Lung (tissue), 12 donors: ENCODE data around the gene CANT1. TPM values are rescaled to one million over a fixed set of nuclear protein-coding genes. Genes with fewer than 3 reads are reported as not detected.

Experiments
- ATAC-seq: fragments of 200-7000 bp; cut with Tn5 transposase; one replicate; pipeline ENCODE4 v1.9.1; 2020; ENCODE audit warnings: moderate number of reproducible peaks; ENCODE audit not compliant: insufficient read depth, low FRiP score
- DNase-seq, 3 donors: peaks; one replicate each; pipeline ENCODE4 v3.0.0-alpha.2; 2013 to 2017
- H3K27ac ChIP-seq, 2 donors: one replicate each; pipeline ENCODE4 v1.5.1; 2013; ENCODE audit warnings: mild to moderate bottlenecking in 2 of 2, moderate library complexity in 2 of 2, control low read depth in 1 of 2, inconsistent platforms in 1 of 2, low read depth in 1 of 2, low read length in 1 of 2
- H3K27me3 ChIP-seq, 3 donors: one replicate each; pipeline ENCODE4 v1.5.1; 2013; ENCODE audit warnings: low read length in 2 of 3; ENCODE audit not compliant: control insufficient read depth in 3 of 3, insufficient read depth in 3 of 3
- H3K36me3 ChIP-seq, 4 donors: one replicate each; pipeline ENCODE4 v1.5.1; 2013; ENCODE audit warnings: low read length in 4 of 4, mild to moderate bottlenecking in 1 of 4, moderate library complexity in 1 of 4; ENCODE audit not compliant: control insufficient read depth in 4 of 4, insufficient read depth in 4 of 4
- H3K4me1 ChIP-seq, 5 donors: one replicate each; pipeline ENCODE4 v1.5.1; 2013; ENCODE audit warnings: low read length in 5 of 5, mild to moderate bottlenecking in 2 of 5, moderate library complexity in 1 of 5; ENCODE audit not compliant: control insufficient read depth in 5 of 5, insufficient read depth in 5 of 5
- H3K4me3 ChIP-seq: one replicate; pipeline ENCODE4 v1.5.1; 2013; ENCODE audit warnings: mild to moderate bottlenecking, control low read depth, moderate library complexity
- H3K9ac ChIP-seq, 2 donors: one replicate each; pipeline ENCODE4 v1.5.1; 2013; ENCODE audit warnings: low read length in 2 of 2, control low read depth in 1 of 2; ENCODE audit not compliant: insufficient read depth in 1 of 2
- H3K9me3 ChIP-seq, 4 donors: one replicate each; pipeline ENCODE4 v1.5.1; 2013; ENCODE audit warnings: low read length in 3 of 4, mild to moderate bottlenecking in 1 of 4, moderate library complexity in 1 of 4; ENCODE audit not compliant: control insufficient read depth in 4 of 4, insufficient read depth in 3 of 4
- CTCF ChIP-seq: IDR thresholded peaks from 2 replicates; pipeline ENCODE4 v1.5.1; 2012; ENCODE audit warnings: mild to moderate bottlenecking; ENCODE audit errors: control extremely low read depth, extremely low read depth
- WGBS, 2 donors: extraction: QIAGEN DNeasy Blood & Tissue Kit; methylation state at CpG; one replicate each; pipeline ENCODE4 v1.1.7; 2013; 5-methylcytosine and 5-hydroxymethylcytosine counted together
- polyA plus RNA-seq, 2 donors: library from polyadenylated mRNA; stranded (reverse); fragments of 200-250 nt; gene quantifications; one replicate each; pipeline ENCODE4 v1.2.1, GENCODE V29; 2013
- total RNA-seq, 2 donors: library from RNA; depleted of rRNA in 1 of 2; stranded (reverse); fragments of >200 nt in 1 of 2; gene quantifications; one replicate each; pipeline ENCODE4 v1.2.1, GENCODE V29; 2014 to 2021
- donor health status: control.
- donor health status: control.
- donor health status: Bipolar disorder and iron deficiency.
- donor health status: healthy.
- donor health status: DM: yes; HTN: yes; CAD: no.

Gene CANT1
- total and polyA plus RNA-seq, 4 donors = 8.5 to 75.8 (median 48.7) TPM

- DNase-seq (no peak), ATAC-seq (no peak)
- Histone ChIP-seq H3K9me3 (no peaks in the 10 kb centered on the region), H3K4me1 (no peaks in the 10 kb centered on the region), H3K27ac (no peak overlapping the region), H3K36me3 (peaks cover 6 to 53% (median 31%) of the 10 kb centered on the region in 4 donors), H3K27me3 (no peaks in the 10 kb centered on the region), H3K4me3 (no peak overlapping the region), H3K9ac (no peak overlapping the region)
- TF ChIP-seq CTCF = no peak
- 74 to 75% methylated on average over 6 of the region's 6 CpGs for WGBS, 2 donors
Observed at GRCh38 chr17:78997881-78998280, 11.7 kb downstream of the CANT1 start.

- DNase-seq = no peak
- TF ChIP-seq CTCF = no peak
- H3K4me1 ChIP-seq = no peaks in the 10 kb centered on the region
- whole genome bisulfite sequencing, 2 donors = 96 to 97% methylated on average over 27 of the region's 27 CpGs
- no peak overlapping the region for H3K9ac ChIP-seq
- peaks cover 10 to 51% (median 34%) of the 10 kb centered on the region in 4 donors for H3K36me3 ChIP-seq
- no peak for ATAC-seq
- H3K9me3 ChIP-seq = no peaks in the 10 kb centered on the region
- H3K27me3 ChIP-seq = no peaks in the 10 kb centered on the region
- H3K4me3 ChIP-seq = no peak overlapping the region
- H3K27ac ChIP-seq = no peak overlapping the region
Observed at GRCh38 chr17:78997231-78997741, 12.3 kb downstream of the CANT1 start.

- Histone ChIP-seq H3K4me3 (no peak overlapping the region), H3K9ac (no peak overlapping the region), H3K9me3 (no peaks in the 10 kb centered on the region), H3K27ac (no peak overlapping the region), H3K4me1 (no peaks in the 10 kb centered on the region), H3K36me3 (peaks cover 11 to 55% (median 34%) of the 10 kb centered on the region in 4 donors), H3K27me3 (no peaks in the 10 kb centered on the region)
- 95 to 96% methylated on average over 16 of the region's 16 CpGs for WGBS, 2 donors
- ATAC-seq (no peak), DNase-seq (no peak)
- TF ChIP-seq CTCF = no peak
Observed at GRCh38 chr17:78996781-78997201, 12.8 kb downstream of the CANT1 start.
